HCT116 (cell line): Measurements from ENCODE around the gene SRGAP2B. TPM values are rescaled to one million over a fixed set of nuclear protein-coding genes. Genes with fewer than 3 reads are reported as not detected.
"Not testable (repeated sequence)": the region's sequence is repeated elsewhere in the genome, so short reads cannot be mapped to it uniquely, and the experiment has no call there.

ENCODE experiments used
- ATAC-seq: fragments of 200-7000 bp; cut with Tn5 transposase; 2 replicates; pipeline ENCODE4 v1.9.1; 2020; ENCODE audit warnings: mild to moderate bottlenecking, moderate library complexity
- BruUV-seq: library from RNA; stranded (reverse); fragments of 400-500 nt; replicated peaks from 2 replicates; lab custom pipeline; 2021; lab: Mats Ljungman, UMichigan
- CTCF ChIA-PET: fragments of 300-600 bp; sonication (Branson Sonifier 250); formaldehyde crosslinking; loops from one replicate; lab custom pipeline; 2021; ENCODE audit warnings: antibody characterized with exemption; lab: Charles Lee
- POLR2A ChIA-PET: fragments of 300-600, 350-600 bp; sonication (Branson Sonifier 250); formaldehyde crosslinking; loops from one replicate; lab custom pipeline; 2021; ENCODE audit warnings: antibody characterized with exemption; lab: Charles Lee
- RAD21 ChIA-PET, 2 experiments: fragments of 300-600 bp; sonication (Branson Sonifier 250); formaldehyde crosslinking; loops; one replicate each; lab custom pipeline; 2023; ENCODE audit warnings: low total read pairs in 2 of 2; ENCODE audit not compliant: uncharacterized antibody in 2 of 2, unreplicated experiment in 2 of 2, low non-redundant PET in 1 of 2; lab: Charles Lee
- DNase-seq: peaks from one replicate; pipeline ENCODE4 v3.0.0-alpha.2; 2010; ENCODE audit warnings: low read depth, low spot score
- H2AFZ ChIP-seq: fragments of 200-600 bp; shearing (Covaris generic), sonication (generic); 2 replicates; pipeline ENCODE4 v1.6.1; 2017; ENCODE audit warnings: low read depth, mixed run types, mixed read lengths, antibody characterized with exemption, low read length; ENCODE audit not compliant: poor library complexity, severe bottlenecking
- H3K27ac ChIP-seq: 2 replicates; pipeline ENCODE4 v1.5.1; 2012; ENCODE audit warnings: low read depth, low read length
- H3K27me3 ChIP-seq: fragments of 200-600 bp; sonication (generic); 2 replicates; pipeline ENCODE4 v1.6.1; 2016; ENCODE audit warnings: mixed run types, low read length, mixed read lengths; ENCODE audit not compliant: insufficient read depth
- H3K36me3 ChIP-seq, 2 experiments: fragments of 200-500 bp in 1 of 2; fragments of 200-600 bp in 1 of 2; sonication (Bioruptor generic) in 1 of 2; sonication (generic) in 1 of 2; 2 replicates each; pipeline versions ENCODE4 v1.5.1 to v1.6.1; 2014 to 2016; ENCODE audit warnings: low read length in 2 of 2, inconsistent platforms in 1 of 2, mixed read lengths in 1 of 2, mixed run types in 1 of 2; ENCODE audit not compliant: insufficient read depth in 2 of 2, control insufficient read depth in 1 of 2
- H3K4me1 ChIP-seq, 2 experiments: fragments of 200-600 bp in 1 of 2; sonication (generic) in 1 of 2; 2 replicates each; pipeline versions ENCODE4 v1.5.1 to v1.6.1; 2012 to 2017; ENCODE audit warnings: low read length in 2 of 2, inconsistent platforms in 1 of 2, mild to moderate bottlenecking in 1 of 2, mixed read lengths in 1 of 2, mixed run types in 1 of 2, moderate library complexity in 1 of 2; ENCODE audit not compliant: insufficient read depth in 2 of 2, control insufficient read depth in 1 of 2
- H3K4me2 ChIP-seq: fragments of 200-600 bp; sonication (generic); 2 replicates; pipeline ENCODE4 v1.6.1; 2017; ENCODE audit warnings: mixed run types, low read length, mixed read lengths
- H3K4me3 ChIP-seq, 2 experiments: fragments of 200-600 bp in 1 of 2; sonication (generic) in 1 of 2; replicated peaks in 1 of 2; 2 replicates each; pipeline ENCODE4 v1.5.1; 2011 to 2016; ENCODE audit warnings: low read length in 2 of 2, control low read depth in 1 of 2, low read depth in 1 of 2, mild to moderate bottlenecking in 1 of 2, mixed read lengths in 1 of 2, mixed run types in 1 of 2
- H3K79me2 ChIP-seq: fragments of 200-600 bp; sonication (generic); 2 replicates; pipeline ENCODE4 v1.6.1; 2017; ENCODE audit warnings: mild to moderate bottlenecking, mixed run types, low read length, moderate library complexity, mixed read lengths; ENCODE audit not compliant: insufficient read depth
- H3K9ac ChIP-seq: fragments of 200-600 bp; sonication (generic); 2 replicates; pipeline ENCODE4 v1.6.1; 2016; ENCODE audit warnings: low read length, mixed read lengths
- H3K9me2 ChIP-seq: fragments of 200-600 bp; sonication (generic), shearing (Covaris generic); 2 replicates; pipeline ENCODE4 v1.6.1; 2017; ENCODE audit warnings: mixed run types, mild to moderate bottlenecking, moderate library complexity; ENCODE audit not compliant: insufficient read depth
- H3K9me3 ChIP-seq, 2 experiments: fragments of 200-500 bp in 1 of 2; fragments of 200-600 bp in 1 of 2; sonication (Bioruptor generic) in 1 of 2; sonication (generic) in 1 of 2; 2 replicates each; pipeline ENCODE4 v1.6.1; 2014 to 2017; ENCODE audit warnings: low read length in 2 of 2, mixed read lengths in 2 of 2, inconsistent platforms in 1 of 2, low read depth in 1 of 2, mild to moderate bottlenecking in 1 of 2, mixed run types in 1 of 2, moderate library complexity in 1 of 2; ENCODE audit not compliant: control insufficient read depth in 1 of 2, insufficient read depth in 1 of 2
- H4K20me1 ChIP-seq: fragments of 200-600 bp; sonication (generic), shearing (Covaris generic); 2 replicates; pipeline ENCODE4 v1.6.1; 2017; ENCODE audit warnings: mixed run types, mild to moderate bottlenecking, moderate library complexity; ENCODE audit not compliant: insufficient read depth
- intact Hi-C: fragments of 100-400 bp; cut with micrococcal nuclease; formaldehyde crosslinking; loops from 2 replicates; pipeline ENCODE4 v1.10.0; 2022
- total RNA-seq: library from RNA; stranded (reverse); gene quantifications from one replicate; pipeline ENCODE4 v1.2.1, GENCODE V29; 2021; ENCODE audit not compliant: unreplicated experiment

Gene SRGAP2B
- total RNA-seq, 1 experiment from 2014 or later = 31.2 TPM

- H2AFZ ChIP-seq, H3K4me1 ChIP-seq, intact Hi-C loops, H3K36me3 ChIP-seq, H3K9ac ChIP-seq, H3K27ac ChIP-seq, BruUV-seq, POLR2A ChIA-PET, H3K4me2 ChIP-seq, H3K27me3 ChIP-seq, H4K20me1 ChIP-seq, H3K79me2 ChIP-seq, H3K9me3 ChIP-seq, DNase-seq, H3K4me3 ChIP-seq, CTCF ChIA-PET, ATAC-seq, RAD21 ChIA-PET, H3K9me2 ChIP-seq: not testable (repeated sequence)
Observed at GRCh38 chr1:145013353-145013752, 81.8 kb downstream of the SRGAP2B start.

- POLR2A ChIA-PET, H3K27me3 ChIP-seq, CTCF ChIA-PET, H3K4me3 ChIP-seq, H3K36me3 ChIP-seq, DNase-seq, BruUV-seq, H4K20me1 ChIP-seq, RAD21 ChIA-PET, H3K9me2 ChIP-seq, H3K9ac ChIP-seq, H3K27ac ChIP-seq, ATAC-seq, H3K9me3 ChIP-seq, H3K4me2 ChIP-seq, H3K4me1 ChIP-seq, H3K79me2 ChIP-seq, intact Hi-C loops, H2AFZ ChIP-seq: not testable (repeated sequence)
Observed at GRCh38 chr1:145011811-145012210, 83.3 kb downstream of the SRGAP2B start.

GRCh38 chr1:145010580-145010979 is 84.5 kb downstream of the SRGAP2B start:
- RAD21 ChIA-PET, ATAC-seq, H4K20me1 ChIP-seq, DNase-seq, intact Hi-C loops, H3K27me3 ChIP-seq, H3K4me2 ChIP-seq, H3K27ac ChIP-seq, H3K79me2 ChIP-seq, H3K9me3 ChIP-seq, H3K4me3 ChIP-seq, H3K9me2 ChIP-seq, H3K4me1 ChIP-seq, H3K36me3 ChIP-seq, POLR2A ChIA-PET, BruUV-seq, H2AFZ ChIP-seq, H3K9ac ChIP-seq, CTCF ChIA-PET: not testable (repeated sequence)

GRCh38 chr1:145009928-145010327 is 85.2 kb downstream of the SRGAP2B start:
- ATAC-seq, CTCF ChIA-PET, H3K4me1 ChIP-seq, H3K36me3 ChIP-seq, BruUV-seq, H3K9ac ChIP-seq, H3K4me3 ChIP-seq, POLR2A ChIA-PET, H3K27ac ChIP-seq, H3K4me2 ChIP-seq, H3K79me2 ChIP-seq, H4K20me1 ChIP-seq, RAD21 ChIA-PET, H2AFZ ChIP-seq, H3K27me3 ChIP-seq, H3K9me3 ChIP-seq, DNase-seq, H3K9me2 ChIP-seq, intact Hi-C loops: not testable (repeated sequence)

GRCh38 chr1:145008388-145008787 is 86.7 kb downstream of the SRGAP2B start:
- intact Hi-C loops, POLR2A ChIA-PET, H4K20me1 ChIP-seq, H3K4me2 ChIP-seq, H3K4me1 ChIP-seq, H3K9ac ChIP-seq, RAD21 ChIA-PET, BruUV-seq, H3K9me3 ChIP-seq, H3K9me2 ChIP-seq, H3K4me3 ChIP-seq, CTCF ChIA-PET, H3K79me2 ChIP-seq, H3K27ac ChIP-seq, H3K27me3 ChIP-seq, H3K36me3 ChIP-seq, DNase-seq, H2AFZ ChIP-seq, ATAC-seq: not testable (repeated sequence)
